H1 (cell line): ENCODE measurements around the gene ZBTB18. TPM values are rescaled to one million over a fixed set of nuclear protein-coding genes. Genes with fewer than 3 reads are reported as not detected.

Experiments
- CBX5 ChIP-seq: fragments of 300-800, 300-1000 bp; sonication (generic); IDR thresholded peaks from 2 replicates; pipeline ENCODE4 v1.7.1; 2016; ENCODE audit warnings: antibody characterized with exemption, low read length, low read depth
- CHD7 ChIP-seq: fragments of 300-600 bp; sonication (generic); IDR thresholded peaks from 2 replicates; pipeline ENCODE4 v1.7.1; 2012; ENCODE audit warnings: low read length, moderate library complexity, mild to moderate bottlenecking, inconsistent platforms; ENCODE audit not compliant: insufficient replicate concordance
- CTBP2 ChIP-seq: IDR thresholded peaks from 2 replicates; pipeline ENCODE4 v1.7.0; 2011; ENCODE audit warnings: borderline replicate concordance, mild to moderate bottlenecking, moderate library complexity, mixed read lengths, low read length; ENCODE audit not compliant: insufficient read depth, insufficient read length
- MAX ChIP-seq: IDR thresholded peaks from 2 replicates; pipeline ENCODE4 v1.6.1; 2012; ENCODE audit warnings: inconsistent platforms
- PHF8 ChIP-seq: fragments of 200-600 bp; sonication (generic); conservative IDR thresholded peaks from 2 replicates; pipeline ENCODE4 v1.7.1; 2012; ENCODE audit warnings: low read depth, mild to moderate bottlenecking, inconsistent platforms, low read length, moderate library complexity
- RNF2 ChIP-seq: fragments of 200-900, 300-1000 bp; sonication (generic); IDR thresholded peaks from 2 replicates; pipeline ENCODE4 v1.7.1; 2016; ENCODE audit warnings: borderline replicate concordance, low read depth, mild to moderate bottlenecking, antibody characterized with exemption, low read length; ENCODE audit not compliant: poor library complexity, severe bottlenecking; ENCODE audit errors: missing control alignments
- SIX5 ChIP-seq: IDR thresholded peaks from 2 replicates; pipeline ENCODE4 v1.6.1; 2011; ENCODE audit warnings: mild to moderate bottlenecking, low read depth, low read length
- SP1 ChIP-seq: IDR thresholded peaks from 2 replicates; pipeline ENCODE4 v1.6.1; 2011; ENCODE audit warnings: low read depth, low read length
- SP2 ChIP-seq: IDR thresholded peaks from 2 replicates; pipeline ENCODE4 v1.6.1; 2012; ENCODE audit warnings: mild to moderate bottlenecking, low read length, inconsistent platforms
- SRF ChIP-seq: IDR thresholded peaks from 2 replicates; pipeline ENCODE4 v1.6.1; 2011; ENCODE audit warnings: mild to moderate bottlenecking, low read depth, low read length, moderate library complexity
- YY1 ChIP-seq: IDR thresholded peaks from 2 replicates; pipeline ENCODE4 v1.6.1; 2011; ENCODE audit warnings: low read depth, mild to moderate bottlenecking, low read length
- polyA plus RNA-seq, 7 experiments: library from polyadenylated mRNA; depleted of rRNA in 3 of 7; stranded (reverse) in 5 of 7; unstranded in 2 of 7; fragments of >200 nt in 5 of 7; fragments of 200-250 nt in 2 of 7; gene quantifications; 1 replicate in 5 of 7; 2 replicates in 1 of 7; 4 replicates in 1 of 7; pipeline versions ENCODE4 v1.2.1 to v1.2.3, GENCODE V29; 2011 to 2013; ENCODE audit warnings: missing spikeins in 2 of 7, mixed read lengths in 2 of 7
- total RNA-seq: library from RNA; stranded (reverse); fragmentation: NEBNext Ultra II Directional; extraction: Animal tissue kit (Norgen Biotek cat#: 25700); gene quantifications from 2 replicates; pipeline ENCODE4 v1.2.1, GENCODE V29; 2021

ZBTB18 gene
- total and polyA plus RNA-seq, 2 of the 8 experiments (the other 6 are each of a cell fraction or from before 2014, with no cell fraction given), result 8.5 to 14.4 TPM

GRCh38 chr1:244047621-244048255, 3.3 kb upstream of the ZBTB18 start (continued):
- TF ChIP-seq RNF2, result no peak
- TF ChIP-seq YY1, result no peak
- no peak for TF ChIP-seq CBX5
- TF ChIP-seq MAX, result no peak
- peak; percentile 61 for TF ChIP-seq CTBP2
- TF ChIP-seq SP1, result no peak
- TF ChIP-seq SIX5, result no peak
- TF ChIP-seq SP2, result no peak
- no peak for TF ChIP-seq SRF
- peak; percentile 58; the same call in 1 of the 2 replicates for TF ChIP-seq PHF8
- no peak for TF ChIP-seq CHD7
